ENCODE measurements around the gene DIP2C.

GRCh38 chr10:498760-499435 is 190.6 kb downstream of the DIP2C start:
- TF ChIP-seq, protein P1, sequence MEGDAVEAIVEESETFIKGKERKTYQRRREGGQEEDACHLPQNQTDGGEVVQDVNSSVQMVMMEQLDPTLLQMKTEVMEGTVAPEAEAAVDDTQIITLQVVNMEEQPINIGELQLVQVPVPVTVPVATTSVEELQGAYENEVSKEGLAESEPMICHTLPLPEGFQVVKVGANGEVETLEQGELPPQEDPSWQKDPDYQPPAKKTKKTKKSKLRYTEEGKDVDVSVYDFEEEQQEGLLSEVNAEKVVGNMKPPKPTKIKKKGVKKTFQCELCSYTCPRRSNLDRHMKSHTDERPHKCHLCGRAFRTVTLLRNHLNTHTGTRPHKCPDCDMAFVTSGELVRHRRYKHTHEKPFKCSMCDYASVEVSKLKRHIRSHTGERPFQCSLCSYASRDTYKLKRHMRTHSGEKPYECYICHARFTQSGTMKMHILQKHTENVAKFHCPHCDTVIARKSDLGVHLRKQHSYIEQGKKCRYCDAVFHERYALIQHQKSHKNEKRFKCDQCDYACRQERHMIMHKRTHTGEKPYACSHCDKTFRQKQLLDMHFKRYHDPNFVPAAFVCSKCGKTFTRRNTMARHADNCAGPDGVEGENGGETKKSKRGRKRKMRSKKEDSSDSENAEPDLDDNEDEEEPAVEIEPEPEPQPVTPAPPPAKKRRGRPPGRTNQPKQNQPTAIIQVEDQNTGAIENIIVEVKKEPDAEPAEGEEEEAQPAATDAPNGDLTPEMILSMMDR (conservative IDR thresholded peaks at IDR 0.05), result no peak
- TF ChIP-seq ZFX (IDR thresholded peaks at IDR 0.05), result no peak
